T follicular helper cell (primary cell): Measurements from ENCODE around the gene FUBP3.
"Not testable (repeated sequence)": the region's sequence is repeated elsewhere in the genome, so short reads cannot be mapped to it uniquely, and the experiment has no call there.

Experiments used
- DNase-seq: peaks from one replicate; pipeline ENCODE4 v3.0.0-alpha.2; 2020; ENCODE audit warnings: low read depth

Gene FUBP3

GRCh38 chr9:130556396-130557076, 22.8 kb upstream of the FUBP3 start:
- no peak for DNase-seq

- no peak for DNase-seq
These were observed 22.3 kb upstream of the FUBP3 start for GRCh38 chr9:130557077-130557468.

- no peak for DNase-seq
These were observed 18.3 kb upstream of the FUBP3 start for GRCh38 chr9:130561056-130561455.

GRCh38 chr9:130562525-130562924, 16.9 kb upstream of the FUBP3 start:
- DNase-seq = not testable (repeated sequence)

- DNase-seq = no peak
These were observed 15.6 kb upstream of the FUBP3 start for GRCh38 chr9:130563797-130564196.

- no peak for DNase-seq
These were observed 13.6 kb upstream of the FUBP3 start for GRCh38 chr9:130565792-130566191.

- DNase-seq = no peak
These were observed 9.2 kb upstream of the FUBP3 start for GRCh38 chr9:130570208-130570607.

GRCh38 chr9:130575514-130575913, 3.9 kb upstream of the FUBP3 start:
- DNase-seq = no peak

GRCh38 chr9:130576176-130576575, 3.2 kb upstream of the FUBP3 start:
- DNase-seq = no peak

GRCh38 chr9:130579738-130580463, 524 bp downstream of the FUBP3 start:
- no peak for DNase-seq

- no peak for DNase-seq
These were observed 2.4 kb downstream of the FUBP3 start for GRCh38 chr9:130581766-130582165.

- no peak for DNase-seq
These were observed 3.9 kb downstream of the FUBP3 start for GRCh38 chr9:130583271-130583670.

GRCh38 chr9:130587921-130588320, 8.5 kb downstream of the FUBP3 start:
- DNase-seq = no peak

GRCh38 chr9:130588416-130588815, 9.0 kb downstream of the FUBP3 start:
- DNase-seq = no peak

- DNase-seq = no peak
These were observed 10.4 kb downstream of the FUBP3 start for GRCh38 chr9:130589754-130590153.

GRCh38 chr9:130590305-130590704, 10.9 kb downstream of the FUBP3 start:
- DNase-seq = no peak

- no peak for DNase-seq
These were observed 13.6 kb downstream of the FUBP3 start for GRCh38 chr9:130593020-130593419.

- no peak for DNase-seq
These were observed 17.9 kb downstream of the FUBP3 start for GRCh38 chr9:130597228-130597627.

GRCh38 chr9:130598188-130598587, 18.8 kb downstream of the FUBP3 start:
- DNase-seq = no peak

- no peak for DNase-seq
These were observed 20.2 kb downstream of the FUBP3 start for GRCh38 chr9:130599625-130600024.

- DNase-seq = no peak
These were observed 21.7 kb downstream of the FUBP3 start for GRCh38 chr9:130601100-130601499.

- no peak for DNase-seq
These were observed 24.9 kb downstream of the FUBP3 start for GRCh38 chr9:130604295-130604694.

- DNase-seq = no peak
These were observed 27.7 kb downstream of the FUBP3 start for GRCh38 chr9:130606887-130607600.
